HCT116 (cell line): ENCODE results near the gene SNPH.

ENCODE experiments used
- ELF1 ChIP-seq: IDR thresholded peaks from 2 replicates; pipeline ENCODE4 v1.6.1; 2012; ENCODE audit warnings: low read depth, borderline replicate concordance
- EZH2 ChIP-seq: fragments of 200-600 bp; sonication (generic); IDR thresholded peaks from 2 replicates; pipeline ENCODE4 v1.6.1; 2017; ENCODE audit warnings: antibody characterized with exemption, mixed run types
- EZH2phosphoT487 ChIP-seq: fragments of 200-600 bp; IDR thresholded peaks from 2 replicates; pipeline ENCODE4 v1.6.1; 2018; ENCODE audit warnings: antibody characterized with exemption, borderline replicate concordance
- POLR2A ChIP-seq: IDR thresholded peaks from 2 replicates; pipeline ENCODE4 v1.7.0; 2011; ENCODE audit warnings: borderline replicate concordance; ENCODE audit not compliant: insufficient read depth, insufficient read length; ENCODE audit errors: extremely low read depth
- POLR2AphosphoS5 ChIP-seq: IDR thresholded peaks from 2 replicates; pipeline ENCODE4 v1.6.1; 2011; ENCODE audit warnings: mild to moderate bottlenecking, low read depth, low read length, moderate library complexity
- RAD21 ChIP-seq: IDR thresholded peaks from 2 replicates; pipeline ENCODE4 v1.6.1; 2012; ENCODE audit warnings: low read depth, mild to moderate bottlenecking
- YY1 ChIP-seq: IDR thresholded peaks from 2 replicates; pipeline ENCODE4 v1.6.1; 2011; ENCODE audit warnings: low read length, low read depth, moderate library complexity, mild to moderate bottlenecking; ENCODE audit not compliant: insufficient replicate concordance; ENCODE audit errors: extremely low read depth
- TF ChIP-seq, protein P1 (sequence below), 3 experiments: fragments of 200-600 bp in 1 of 3; sonication (generic) in 1 of 3; IDR thresholded peaks in 2 of 3; conservative IDR thresholded peaks in 1 of 3; 2 replicates each; pipeline ENCODE4 v1.5.1; 2012 to 2017; ENCODE audit warnings: low read depth in 2 of 3, low read length in 2 of 3, antibody characterized with exemption in 1 of 3, borderline replicate concordance in 1 of 3, control low read depth in 1 of 3, mild to moderate bottlenecking in 1 of 3, mixed read lengths in 1 of 3, mixed run types in 1 of 3, moderate library complexity in 1 of 3; ENCODE audit not compliant: insufficient read depth in 1 of 3
- TF ChIP-seq, protein P2 (sequence below): IDR thresholded peaks from 2 replicates; pipeline ENCODE4 v1.6.1; 2012; ENCODE audit warnings: low read depth

DNA sequence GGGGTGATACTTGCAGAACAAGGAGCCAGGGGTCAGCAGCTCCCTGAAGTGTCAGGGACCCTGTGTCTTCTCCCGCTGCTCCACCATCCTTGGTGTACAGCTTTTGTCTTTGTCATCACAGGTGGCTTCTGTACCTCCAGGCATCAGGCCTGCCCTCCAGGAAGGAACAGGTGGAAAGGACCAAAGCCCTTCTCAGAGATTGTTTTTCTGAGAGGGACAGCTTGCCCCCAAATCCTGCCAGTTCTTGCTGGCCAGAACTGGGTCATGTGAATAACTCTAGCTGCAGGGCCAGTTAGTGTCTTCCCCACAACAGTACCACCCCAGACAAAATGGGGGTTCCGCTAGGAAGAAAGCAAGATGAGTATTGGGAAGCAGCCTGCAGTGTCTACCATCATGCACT, 31.4 kb downstream of the SNPH start:
- TF ChIP-seq, protein P1, sequence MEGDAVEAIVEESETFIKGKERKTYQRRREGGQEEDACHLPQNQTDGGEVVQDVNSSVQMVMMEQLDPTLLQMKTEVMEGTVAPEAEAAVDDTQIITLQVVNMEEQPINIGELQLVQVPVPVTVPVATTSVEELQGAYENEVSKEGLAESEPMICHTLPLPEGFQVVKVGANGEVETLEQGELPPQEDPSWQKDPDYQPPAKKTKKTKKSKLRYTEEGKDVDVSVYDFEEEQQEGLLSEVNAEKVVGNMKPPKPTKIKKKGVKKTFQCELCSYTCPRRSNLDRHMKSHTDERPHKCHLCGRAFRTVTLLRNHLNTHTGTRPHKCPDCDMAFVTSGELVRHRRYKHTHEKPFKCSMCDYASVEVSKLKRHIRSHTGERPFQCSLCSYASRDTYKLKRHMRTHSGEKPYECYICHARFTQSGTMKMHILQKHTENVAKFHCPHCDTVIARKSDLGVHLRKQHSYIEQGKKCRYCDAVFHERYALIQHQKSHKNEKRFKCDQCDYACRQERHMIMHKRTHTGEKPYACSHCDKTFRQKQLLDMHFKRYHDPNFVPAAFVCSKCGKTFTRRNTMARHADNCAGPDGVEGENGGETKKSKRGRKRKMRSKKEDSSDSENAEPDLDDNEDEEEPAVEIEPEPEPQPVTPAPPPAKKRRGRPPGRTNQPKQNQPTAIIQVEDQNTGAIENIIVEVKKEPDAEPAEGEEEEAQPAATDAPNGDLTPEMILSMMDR (IDR thresholded peaks at IDR 0.05 in 2 of 3, conservative IDR thresholded peaks at IDR 0.05 in 1 of 3; ENCODE audit: borderline replicate concordance in 1 of 3, insufficient read depth in 1 of 3, low read depth in 2 of 3, low read length in 2 of 3) = no peak
- TF ChIP-seq POLR2AphosphoS5 = no peak
- no peak for TF ChIP-seq EZH2
- no peak for TF ChIP-seq RAD21
- TF ChIP-seq, protein P2, sequence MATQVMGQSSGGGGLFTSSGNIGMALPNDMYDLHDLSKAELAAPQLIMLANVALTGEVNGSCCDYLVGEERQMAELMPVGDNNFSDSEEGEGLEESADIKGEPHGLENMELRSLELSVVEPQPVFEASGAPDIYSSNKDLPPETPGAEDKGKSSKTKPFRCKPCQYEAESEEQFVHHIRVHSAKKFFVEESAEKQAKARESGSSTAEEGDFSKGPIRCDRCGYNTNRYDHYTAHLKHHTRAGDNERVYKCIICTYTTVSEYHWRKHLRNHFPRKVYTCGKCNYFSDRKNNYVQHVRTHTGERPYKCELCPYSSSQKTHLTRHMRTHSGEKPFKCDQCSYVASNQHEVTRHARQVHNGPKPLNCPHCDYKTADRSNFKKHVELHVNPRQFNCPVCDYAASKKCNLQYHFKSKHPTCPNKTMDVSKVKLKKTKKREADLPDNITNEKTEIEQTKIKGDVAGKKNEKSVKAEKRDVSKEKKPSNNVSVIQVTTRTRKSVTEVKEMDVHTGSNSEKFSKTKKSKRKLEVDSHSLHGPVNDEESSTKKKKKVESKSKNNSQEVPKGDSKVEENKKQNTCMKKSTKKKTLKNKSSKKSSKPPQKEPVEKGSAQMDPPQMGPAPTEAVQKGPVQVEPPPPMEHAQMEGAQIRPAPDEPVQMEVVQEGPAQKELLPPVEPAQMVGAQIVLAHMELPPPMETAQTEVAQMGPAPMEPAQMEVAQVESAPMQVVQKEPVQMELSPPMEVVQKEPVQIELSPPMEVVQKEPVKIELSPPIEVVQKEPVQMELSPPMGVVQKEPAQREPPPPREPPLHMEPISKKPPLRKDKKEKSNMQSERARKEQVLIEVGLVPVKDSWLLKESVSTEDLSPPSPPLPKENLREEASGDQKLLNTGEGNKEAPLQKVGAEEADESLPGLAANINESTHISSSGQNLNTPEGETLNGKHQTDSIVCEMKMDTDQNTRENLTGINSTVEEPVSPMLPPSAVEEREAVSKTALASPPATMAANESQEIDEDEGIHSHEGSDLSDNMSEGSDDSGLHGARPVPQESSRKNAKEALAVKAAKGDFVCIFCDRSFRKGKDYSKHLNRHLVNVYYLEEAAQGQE = no peak
- TF ChIP-seq POLR2A = no peak
- TF ChIP-seq ELF1 = no peak
- TF ChIP-seq EZH2phosphoT487 = no peak
- no peak for TF ChIP-seq YY1
